Measurements from ENCODE around the gene SCRN1.

SCRN1 gene

GRCh38 chr7:30001998-30002397, 12.4 kb upstream of the SCRN1 start:
- peak in 1 of 2 experiments; percentile 51 for DNase-seq

- DNase-seq: no peak
These were observed 8.9 kb upstream of the SCRN1 start for GRCh38 chr7:29998489-29998888.

GRCh38 chr7:29996321-29996720, 6.7 kb upstream of the SCRN1 start:
- no peak for DNase-seq

- no peak for DNase-seq
These were observed 6.1 kb upstream of the SCRN1 start for GRCh38 chr7:29995652-29996051.

GRCh38 chr7:29993140-29993539, 3.5 kb upstream of the SCRN1 start:
- DNase-seq: no peak

- DNase-seq: no peak
These were observed 2.3 kb upstream of the SCRN1 start for GRCh38 chr7:29991937-29992336.

- DNase-seq: no peak
These were observed 1.3 kb upstream of the SCRN1 start for GRCh38 chr7:29990931-29991330.

GRCh38 chr7:29988424-29989256, 961 bp downstream of the SCRN1 start:
- DNase-seq: no peak

- no peak for DNase-seq
These were observed 1.7 kb downstream of the SCRN1 start for GRCh38 chr7:29987811-29988317.

- DNase-seq: no peak
These were observed 2.5 kb downstream of the SCRN1 start for GRCh38 chr7:29987083-29987482.

GRCh38 chr7:29980151-29980550, 9.4 kb downstream of the SCRN1 start:
- DNase-seq: no peak

- no peak for DNase-seq
These were observed 11.5 kb downstream of the SCRN1 start for GRCh38 chr7:29977886-29978651.

GRCh38 chr7:29976673-29977415, 12.8 kb downstream of the SCRN1 start:
- DNase-seq: no peak

GRCh38 chr7:29976266-29976665, 13.3 kb downstream of the SCRN1 start:
- DNase-seq: no peak

- no peak for DNase-seq
These were observed 14.0 kb downstream of the SCRN1 start for GRCh38 chr7:29975561-29975960.

GRCh38 chr7:29974286-29974685, 15.3 kb downstream of the SCRN1 start:
- no peak for DNase-seq

GRCh38 chr7:29972315-29972669, 17.3 kb downstream of the SCRN1 start:
- no peak for DNase-seq

- DNase-seq: no peak
These were observed 17.9 kb downstream of the SCRN1 start for GRCh38 chr7:29971566-29972314.

- no peak for DNase-seq
These were observed 19.4 kb downstream of the SCRN1 start for GRCh38 chr7:29970158-29970557.

- no peak for DNase-seq
These were observed 19.9 kb downstream of the SCRN1 start for GRCh38 chr7:29969738-29970137.

- no peak for DNase-seq
These were observed 20.8 kb downstream of the SCRN1 start for GRCh38 chr7:29968683-29969395.

- no peak for DNase-seq
These were observed 24.6 kb downstream of the SCRN1 start for GRCh38 chr7:29965030-29965429.
